Activated T-helper 1 cell treated with anti-CD3 and anti-CD28 coated beads, Interleukin-12 subunit alpha, Interleukin-12 subunit beta, Interleukin-2, Interleukin-4 antibody, amounts not matched to agents 30 ng/mL and 10 ng/mL and 1 ng/mL, durations not matched to agents 14 hours and 24 hours and 36 hours (primary cell): ENCODE measurements around the gene PCDHB12. TPM values are rescaled to one million over a fixed set of nuclear protein-coding genes. Genes with fewer than 3 reads are reported as not detected.

Source experiments
- DNase-seq: peaks from one replicate; pipeline ENCODE4 v3.0.0; 2021; ENCODE audit warnings: low spot score
- H3K27ac Mint-ChIP-seq: one replicate; pipeline ENCODE4 v1.8.0; 2021; ENCODE audit warnings: mild to moderate bottlenecking, mixed read lengths
- H3K27me3 Mint-ChIP-seq: one replicate; pipeline ENCODE4 v1.8.0; 2022; ENCODE audit warnings: mild to moderate bottlenecking, moderate library complexity, mixed read lengths; ENCODE audit not compliant: insufficient read depth
- H3K36me3 Mint-ChIP-seq: one replicate; pipeline ENCODE4 v1.8.0; 2021; ENCODE audit warnings: low read depth, mixed read lengths
- H3K4me1 Mint-ChIP-seq: one replicate; pipeline ENCODE4 v1.8.0; 2021; ENCODE audit warnings: low read depth, mixed read lengths
- H3K4me3 Mint-ChIP-seq: one replicate; pipeline ENCODE4 v1.8.0; 2021; ENCODE audit warnings: mild to moderate bottlenecking, moderate library complexity, mixed read lengths
- H3K9me3 Mint-ChIP-seq: one replicate; pipeline ENCODE4 v1.8.0; 2021; ENCODE audit warnings: mixed read lengths
- intact Hi-C: fragments of 100-400 bp; cut with micrococcal nuclease; formaldehyde crosslinking; loops from one replicate; pipeline ENCODE4 v1.15.1; 2024
- total RNA-seq: library from RNA; stranded (reverse); gene quantifications from 2 replicates; pipeline ENCODE4 v1.2.3, GENCODE V29; 2022

Gene PCDHB12
- total RNA-seq, 1 donor from 2014 or later = not detected

DNA sequence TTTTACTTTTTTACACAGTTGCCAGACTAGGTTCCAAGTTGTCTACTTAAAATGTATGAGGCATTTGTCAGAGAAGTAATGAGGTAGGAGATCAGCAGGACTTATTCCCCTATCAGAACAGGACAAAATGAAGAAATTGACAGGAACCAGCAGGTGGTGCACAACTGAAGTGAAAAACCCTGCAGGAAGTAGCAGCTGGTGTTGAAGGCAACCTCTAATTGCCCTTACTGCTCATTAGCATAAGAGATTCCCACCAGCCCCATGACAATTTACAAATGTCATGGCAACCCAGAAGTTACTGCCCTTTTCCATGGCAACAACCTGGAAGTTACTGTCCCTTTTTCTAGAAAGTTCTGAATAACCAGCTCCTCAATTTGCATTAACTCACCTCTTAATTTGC, 42.1 kb downstream of the PCDHB12 start:
- DNase-seq = no peak
- no peak overlapping the region for H3K27ac Mint-ChIP-seq
- no peaks in the 10 kb centered on the region for H3K27me3 Mint-ChIP-seq
- peaks cover 4% of the 10 kb centered on the region for H3K36me3 Mint-ChIP-seq
- intact Hi-C loops = no loop called here
- peaks cover 57% of the 10 kb centered on the region for H3K9me3 Mint-ChIP-seq
- no peak overlapping the region for H3K4me3 Mint-ChIP-seq
- H3K4me1 Mint-ChIP-seq = no peaks in the 10 kb centered on the region

DNA sequence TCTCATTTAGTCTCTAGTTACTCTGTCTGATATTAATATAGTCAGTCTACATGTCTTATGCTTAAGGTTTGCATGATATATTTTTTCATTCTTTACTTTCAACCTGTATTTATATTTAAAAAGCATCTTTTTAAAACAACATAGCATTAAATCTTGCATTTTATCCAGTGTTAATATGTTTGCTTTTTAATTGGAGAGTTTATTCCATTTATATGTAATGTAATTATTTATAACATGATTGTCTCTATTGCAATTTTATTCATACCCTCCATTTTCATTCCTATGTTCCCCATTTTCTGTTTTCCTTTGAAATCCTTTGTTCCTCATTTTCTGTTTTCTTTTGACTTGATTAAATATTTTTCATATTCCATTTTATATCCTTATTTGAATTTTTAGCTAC, 49.9 kb downstream of the PCDHB12 start:
- intact Hi-C loops = loop anchor here (2.0 kb wide), 1 partner anchor 62 kb away; the partner anchor contains the start of gene TAF7
- Mint-ChIP-seq H3K4me1 (no peaks in the 10 kb centered on the region), H3K4me3 (no peak overlapping the region), H3K27me3 (no peaks in the 10 kb centered on the region), H3K9me3 (peaks cover 77% of the 10 kb centered on the region), H3K36me3 (peaks cover 3% of the 10 kb centered on the region), H3K27ac (no peak overlapping the region)
- no peak for DNase-seq

DNA sequence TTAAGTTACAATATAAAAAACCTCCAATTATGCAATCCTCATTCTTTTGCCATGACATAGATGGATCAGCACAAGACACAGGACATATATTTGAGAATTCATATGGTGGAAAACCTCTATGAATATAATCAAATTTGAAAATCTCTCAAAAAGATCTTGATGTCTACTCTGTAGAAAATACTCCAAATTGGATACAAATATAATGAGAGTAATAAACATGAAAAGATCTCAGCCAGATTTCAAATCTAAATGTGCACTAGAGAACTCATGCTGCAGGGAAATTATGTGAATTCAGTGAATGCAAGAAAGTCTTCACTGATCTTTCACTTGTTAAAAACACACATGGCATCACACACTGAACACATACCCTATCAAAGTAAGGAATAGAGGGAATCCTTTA, 50.4 kb downstream of the PCDHB12 start:
- Mint-ChIP-seq H3K4me1 (no peaks in the 10 kb centered on the region), H3K4me3 (no peak overlapping the region), H3K36me3 (peaks cover 4% of the 10 kb centered on the region), H3K27me3 (no peaks in the 10 kb centered on the region), H3K27ac (no peak overlapping the region), H3K9me3 (peaks cover 77% of the 10 kb centered on the region)
- DNase-seq = no peak
- intact Hi-C loops = loop anchor here (2.0 kb wide), 1 partner anchor 62 kb away; the partner anchor contains the start of gene TAF7

DNA sequence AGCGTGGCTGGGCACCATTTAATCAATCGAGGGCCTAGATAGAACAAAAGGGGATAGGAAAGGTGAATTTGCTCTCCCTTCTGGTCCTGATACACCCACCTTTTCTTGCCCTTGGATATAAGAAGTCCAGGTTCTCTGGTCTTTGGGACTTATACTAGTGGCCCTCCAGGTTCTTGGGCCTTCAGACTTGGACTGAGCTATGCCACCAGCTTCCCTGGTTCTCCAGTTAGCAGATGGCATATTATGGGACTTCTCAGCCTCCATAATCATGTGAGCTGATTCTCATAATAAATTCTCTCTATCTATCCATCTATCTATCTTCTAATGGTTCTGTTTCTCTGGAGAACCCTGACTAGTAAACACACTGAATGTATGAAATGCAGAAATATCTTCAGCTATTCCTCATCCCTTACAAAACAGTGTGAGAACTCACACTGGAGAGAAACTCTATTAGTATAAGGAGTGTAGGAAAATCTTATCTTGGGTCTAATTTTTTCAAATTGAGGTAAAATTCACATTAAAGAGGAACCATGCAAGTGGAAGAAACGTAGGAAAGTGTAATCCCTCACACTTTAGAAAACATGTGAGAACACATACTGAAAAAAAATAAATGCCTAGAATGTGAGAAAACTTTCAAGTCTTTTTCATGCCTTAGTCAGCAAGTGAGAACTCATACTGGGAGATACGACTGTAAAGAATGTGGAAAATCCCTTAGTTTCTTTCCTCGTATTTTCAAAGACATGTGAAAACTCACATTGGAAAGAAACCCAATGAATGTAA, 52.1 kb downstream of the PCDHB12 start:
- Mint-ChIP-seq H3K4me3 (no peak overlapping the region), H3K36me3 (peaks cover 2% of the 10 kb centered on the region)

DNA sequence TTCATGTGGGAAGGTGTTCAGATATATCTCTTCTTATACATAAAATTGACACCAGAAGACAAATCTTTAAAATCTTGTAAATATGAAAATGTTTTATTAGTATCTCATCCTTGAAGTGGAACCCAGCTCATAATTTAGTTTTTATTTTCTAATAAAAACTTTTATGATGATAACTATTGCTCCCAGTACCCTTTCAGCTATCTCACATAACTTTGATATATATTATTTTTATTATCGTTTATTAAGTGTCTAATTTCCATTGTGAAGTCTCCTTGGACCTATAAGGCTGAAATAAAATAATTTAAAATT, 52.7 kb downstream of the PCDHB12 start:
- Mint-ChIP-seq H3K9me3 (peaks cover 74% of the 10 kb centered on the region), H3K27ac (no peak overlapping the region), H3K4me1 (no peaks in the 10 kb centered on the region), H3K27me3 (no peaks in the 10 kb centered on the region), H3K36me3 (peaks cover 2% of the 10 kb centered on the region), H3K4me3 (no peak overlapping the region)
- intact Hi-C loops = no loop called here
- no peak for DNase-seq

More for the DNA sequence above, 52.1 kb downstream of the PCDHB12 start:
- peaks cover 74% of the 10 kb centered on the region for H3K9me3 Mint-ChIP-seq
- H3K4me1 Mint-ChIP-seq = no peaks in the 10 kb centered on the region
- no peak overlapping the region for H3K27ac Mint-ChIP-seq
- intact Hi-C loops = no loop called here
- DNase-seq = no peak
- H3K27me3 Mint-ChIP-seq = no peaks in the 10 kb centered on the region

Other genes starting within 250 kb of the PCDHB12 start
- gene PCDHAC2, start 242.2 kb upstream of the PCDHB12 start, total RNA-seq = not detected in 2 replicates
- gene PCDHB1, start 157.3 kb upstream of the PCDHB12 start, total RNA-seq = not detected in 2 replicates
- gene PCDHB2, start 114.1 kb upstream of the PCDHB12 start, total RNA-seq = not detected in 2 replicates
- not detected in 2 replicates for gene PCDHB3, start 108.2 kb upstream of the PCDHB12 start, total RNA-seq
- gene PCDHB4, start 86.9 kb upstream of the PCDHB12 start, total RNA-seq = not detected in 2 replicates
- not detected in 2 replicates for gene PCDHB5, start 73.5 kb upstream of the PCDHB12 start, total RNA-seq
- gene PCDHB6, start 58.7 kb upstream of the PCDHB12 start, total RNA-seq = not detected in 2 replicates
- not detected in 2 replicates for gene PCDHB7, start 36.1 kb upstream of the PCDHB12 start, total RNA-seq
- gene PCDHB8, start 30.9 kb upstream of the PCDHB12 start, total RNA-seq = not detected in 2 replicates
- not detected in 2 replicates for gene PCDHB16, start 26.3 kb upstream of the PCDHB12 start, total RNA-seq
- gene PCDHB9, start 21.6 kb upstream of the PCDHB12 start, total RNA-seq = not detected in 2 replicates
- gene PCDHB10, start 16.4 kb upstream of the PCDHB12 start, total RNA-seq = not detected in 2 replicates
- not detected in 2 replicates for gene PCDHB11, start 9.1 kb upstream of the PCDHB12 start, total RNA-seq
- not detected in 2 replicates for gene PCDHB13, start 5.2 kb downstream of the PCDHB12 start, total RNA-seq
- gene PCDHB14, start 14.6 kb downstream of the PCDHB12 start, total RNA-seq = not detected in 2 replicates
- gene PCDHB15, start 36.7 kb downstream of the PCDHB12 start, total RNA-seq = not detected in 2 replicates
- gene SLC25A2, start 95.3 kb downstream of the PCDHB12 start, total RNA-seq = 0.20 and 0.57 TPM in 2 replicates
- gene TAF7, start 112.1 kb downstream of the PCDHB12 start, total RNA-seq = 71.6 and 73.7 TPM in 2 replicates
- gene PCDHGA1, start 121.8 kb downstream of the PCDHB12 start, total RNA-seq = 0.10 TPM in 2 replicates
- 0.08 and 0.17 TPM in 2 replicates for gene PCDHGA2, start 130.0 kb downstream of the PCDHB12 start, total RNA-seq
- 0.10 TPM in 1 of 2 replicates, not detected in the other for gene PCDHGA3, start 135.1 kb downstream of the PCDHB12 start, total RNA-seq
- 0.18 and 0.32 TPM in 2 replicates for gene PCDHGB1, start 141.4 kb downstream of the PCDHB12 start, total RNA-seq
- 0.21 and 0.44 TPM in 2 replicates for gene PCDHGA4, start 146.3 kb downstream of the PCDHB12 start, total RNA-seq
- gene PCDHGB2, start 151.3 kb downstream of the PCDHB12 start, total RNA-seq = 0.47 and 0.93 TPM in 2 replicates
- gene PCDHGA5, start 155.4 kb downstream of the PCDHB12 start, total RNA-seq = 0.24 and 0.31 TPM in 2 replicates
- gene PCDHGB3, start 161.5 kb downstream of the PCDHB12 start, total RNA-seq = 0.47 and 0.66 TPM in 2 replicates
- 0.16 and 0.42 TPM in 2 replicates for gene PCDHGA6, start 165.2 kb downstream of the PCDHB12 start, total RNA-seq
- gene PCDHGA7, start 174.0 kb downstream of the PCDHB12 start, total RNA-seq = 0.16 and 0.22 TPM in 2 replicates
- gene PCDHGB4, start 179.0 kb downstream of the PCDHB12 start, total RNA-seq = 0.18 and 0.27 TPM in 2 replicates
- gene PCDHGA8, start 183.9 kb downstream of the PCDHB12 start, total RNA-seq = 0.03 TPM in 1 of 2 replicates, not detected in the other
- 0.56 and 0.83 TPM in 2 replicates for gene PCDHGB5, start 189.2 kb downstream of the PCDHB12 start, total RNA-seq
- gene PCDHGA9, start 194.1 kb downstream of the PCDHB12 start, total RNA-seq = 0.21 and 0.39 TPM in 2 replicates
- gene PCDHGB6, start 199.3 kb downstream of the PCDHB12 start, total RNA-seq = 0.12 and 0.18 TPM in 2 replicates
- gene PCDHGA10, start 204.3 kb downstream of the PCDHB12 start, total RNA-seq = 0.10 and 0.13 TPM in 2 replicates
- gene PCDHGB7, start 209.0 kb downstream of the PCDHB12 start, total RNA-seq = 0.13 TPM in 1 of 2 replicates, not detected in the other
- gene PCDHGA11, start 212.3 kb downstream of the PCDHB12 start, total RNA-seq = 0.16 and 0.24 TPM in 2 replicates
- 0.18 TPM in 1 of 2 replicates, not detected in the other for gene PCDHGA12, start 221.8 kb downstream of the PCDHB12 start, total RNA-seq